ENCODE results near the gene MOB3B. TPM values are rescaled to one million over a fixed set of nuclear protein-coding genes. Genes with fewer than 3 reads are reported as not detected.
A peak's percentile ranks its signal among the peaks of the same experiment; 100 is the strongest.

MOB3B gene
- polyA plus RNA-seq, 2 donors: 2.0 to 2.5 TPM

- no peak overlapping the region for H3K4me3 ChIP-seq (ENCODE audit: low read depth in 1 of 2, low read length in 2 of 2)
- H3K4me1 ChIP-seq (ENCODE audit: control insufficient read depth in 2 of 2, insufficient read depth in 2 of 2, low read length in 1 of 2): no peaks in the 10 kb centered on the region
- H3K27me3 ChIP-seq (ENCODE audit: control insufficient read depth in 1 of 2, insufficient read depth in 2 of 2, low read length in 2 of 2): no peaks in the 10 kb centered on the region
- no peaks in the 10 kb centered on the region for H3K9me3 ChIP-seq (ENCODE audit: control insufficient read depth in 2 of 2, insufficient read depth in 1 of 2, low read depth in 1 of 2, low read length in 1 of 2)
- no peaks in the 10 kb centered on the region for H3K36me3 ChIP-seq (ENCODE audit: control insufficient read depth in 2 of 2, insufficient read depth in 2 of 2, low read length in 1 of 2)
- no peak overlapping the region for H3K27ac ChIP-seq (ENCODE audit: low read depth in 2 of 2, low read length in 1 of 2)
- WGBS, 2 donors: 81 to 88% methylated on average over 4 of the region's 4 CpGs
Measured at GRCh38 chr9:27520986-27521385, 8.6 kb downstream of the MOB3B start.

- WGBS, 2 donors: 55 to 67% methylated on average over 10 of the region's 10 CpGs
- no peaks in the 10 kb centered on the region for H3K27me3 ChIP-seq (ENCODE audit: control insufficient read depth in 1 of 2, insufficient read depth in 2 of 2, low read length in 2 of 2)
- H3K9me3 ChIP-seq (ENCODE audit: control insufficient read depth in 2 of 2, insufficient read depth in 1 of 2, low read depth in 1 of 2, low read length in 1 of 2): no peaks in the 10 kb centered on the region
- no peak overlapping the region for H3K4me3 ChIP-seq (ENCODE audit: low read depth in 1 of 2, low read length in 2 of 2)
- no peaks in the 10 kb centered on the region for H3K36me3 ChIP-seq (ENCODE audit: control insufficient read depth in 2 of 2, insufficient read depth in 2 of 2, low read length in 1 of 2)
- H3K4me1 ChIP-seq (ENCODE audit: control insufficient read depth in 2 of 2, insufficient read depth in 2 of 2, low read length in 1 of 2): no peaks in the 10 kb centered on the region
- H3K27ac ChIP-seq (ENCODE audit: low read depth in 2 of 2, low read length in 1 of 2): peak overlapping the region in 1 of 2 donors; percentile 15
Measured at GRCh38 chr9:27519466-27520465, 9.8 kb downstream of the MOB3B start.

DNA sequence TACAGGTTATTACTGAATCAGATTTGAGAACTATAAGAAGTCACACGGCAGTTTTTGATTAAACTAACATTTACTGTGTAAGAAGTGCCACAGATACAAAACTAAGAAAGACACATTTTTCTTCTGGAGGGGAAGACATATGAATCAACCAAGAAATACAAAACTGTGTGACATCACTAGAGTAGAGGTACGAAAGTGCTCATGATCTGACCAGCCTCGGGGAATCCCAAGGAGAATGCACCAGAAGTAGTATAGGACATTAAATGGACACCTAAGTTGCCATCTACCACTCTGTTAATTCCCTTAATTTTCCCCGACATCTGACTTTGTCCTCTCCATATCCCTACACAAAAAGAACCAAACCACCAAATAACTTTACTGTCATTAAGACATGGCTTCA lies 10.8 kb downstream of the MOB3B start:
- Histone ChIP-seq H3K4me1 (ENCODE audit: control insufficient read depth in 2 of 2, insufficient read depth in 2 of 2, low read length in 1 of 2) (no peaks in the 10 kb centered on the region), H3K27ac (ENCODE audit: low read depth in 2 of 2, low read length in 1 of 2) (no peak overlapping the region), H3K27me3 (ENCODE audit: control insufficient read depth in 1 of 2, insufficient read depth in 2 of 2, low read length in 2 of 2) (no peaks in the 10 kb centered on the region), H3K36me3 (ENCODE audit: control insufficient read depth in 2 of 2, insufficient read depth in 2 of 2, low read length in 1 of 2) (no peaks in the 10 kb centered on the region), H3K4me3 (ENCODE audit: low read depth in 1 of 2, low read length in 2 of 2) (no peak overlapping the region), H3K9me3 (ENCODE audit: control insufficient read depth in 2 of 2, insufficient read depth in 1 of 2, low read depth in 1 of 2, low read length in 1 of 2) (no peaks in the 10 kb centered on the region)
- WGBS, 2 donors: 93 to 96% methylated on average over 4 of the region's 4 CpGs

- Histone ChIP-seq H3K4me1 (ENCODE audit: control insufficient read depth in 2 of 2, insufficient read depth in 2 of 2, low read length in 1 of 2) (no peaks in the 10 kb centered on the region), H3K9me3 (ENCODE audit: control insufficient read depth in 2 of 2, insufficient read depth in 1 of 2, low read depth in 1 of 2, low read length in 1 of 2) (no peaks in the 10 kb centered on the region), H3K36me3 (ENCODE audit: control insufficient read depth in 2 of 2, insufficient read depth in 2 of 2, low read length in 1 of 2) (no peaks in the 10 kb centered on the region), H3K27me3 (ENCODE audit: control insufficient read depth in 1 of 2, insufficient read depth in 2 of 2, low read length in 2 of 2) (no peaks in the 10 kb centered on the region), H3K4me3 (ENCODE audit: low read depth in 1 of 2, low read length in 2 of 2) (no peak overlapping the region), H3K27ac (ENCODE audit: low read depth in 2 of 2, low read length in 1 of 2) (no peak overlapping the region)
- WGBS, 2 donors: 93 to 96% methylated on average over 2 of the region's 2 CpGs
Measured at GRCh38 chr9:27518006-27518405, 11.6 kb downstream of the MOB3B start.

DNA sequence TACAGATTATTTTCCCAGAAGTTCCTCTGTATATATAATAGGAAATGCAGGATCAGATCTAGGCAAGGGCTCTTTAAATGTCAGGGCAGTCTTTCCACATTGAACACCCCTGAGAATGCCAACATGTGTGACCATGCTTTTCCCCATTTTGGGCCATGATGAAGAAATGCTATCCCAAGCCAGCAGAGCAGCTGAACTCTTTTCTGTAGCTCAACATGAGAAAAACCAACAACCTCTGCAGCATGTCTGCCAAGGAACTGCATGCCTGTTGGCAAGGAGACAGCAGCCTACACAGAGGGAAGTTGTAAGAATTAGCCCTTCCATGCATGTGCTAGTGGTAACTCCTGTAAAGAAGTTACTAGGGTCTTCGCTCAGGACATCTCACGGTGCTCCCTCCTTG lies 15.1 kb downstream of the MOB3B start:
- no peaks in the 10 kb centered on the region for H3K36me3 ChIP-seq (ENCODE audit: control insufficient read depth in 2 of 2, insufficient read depth in 2 of 2, low read length in 1 of 2)
- no peak overlapping the region for H3K27ac ChIP-seq (ENCODE audit: low read depth in 2 of 2, low read length in 1 of 2)
- no peak overlapping the region for H3K4me3 ChIP-seq (ENCODE audit: low read depth in 1 of 2, low read length in 2 of 2)
- WGBS, 2 donors: 83 to 84% methylated on average over 2 of the region's 2 CpGs
- no peaks in the 10 kb centered on the region for H3K4me1 ChIP-seq (ENCODE audit: control insufficient read depth in 2 of 2, insufficient read depth in 2 of 2, low read length in 1 of 2)
- H3K9me3 ChIP-seq (ENCODE audit: control insufficient read depth in 2 of 2, insufficient read depth in 1 of 2, low read depth in 1 of 2, low read length in 1 of 2): no peaks in the 10 kb centered on the region
- H3K27me3 ChIP-seq (ENCODE audit: control insufficient read depth in 1 of 2, insufficient read depth in 2 of 2, low read length in 2 of 2): no peaks in the 10 kb centered on the region

GRCh38 chr9:27511771-27512170 lies 17.8 kb downstream of the MOB3B start:
- Histone ChIP-seq H3K36me3 (ENCODE audit: control insufficient read depth in 2 of 2, insufficient read depth in 2 of 2, low read length in 1 of 2) (no peaks in the 10 kb centered on the region), H3K9me3 (ENCODE audit: control insufficient read depth in 2 of 2, insufficient read depth in 1 of 2, low read depth in 1 of 2, low read length in 1 of 2) (no peaks in the 10 kb centered on the region), H3K4me3 (ENCODE audit: low read depth in 1 of 2, low read length in 2 of 2) (no peak overlapping the region), H3K27ac (ENCODE audit: low read depth in 2 of 2, low read length in 1 of 2) (no peak overlapping the region), H3K4me1 (ENCODE audit: control insufficient read depth in 2 of 2, insufficient read depth in 2 of 2, low read length in 1 of 2) (no peaks in the 10 kb centered on the region), H3K27me3 (ENCODE audit: control insufficient read depth in 1 of 2, insufficient read depth in 2 of 2, low read length in 2 of 2) (no peaks in the 10 kb centered on the region)
- 92 to 95% methylated on average over 2 of the region's 2 CpGs for WGBS, 2 donors

DNA sequence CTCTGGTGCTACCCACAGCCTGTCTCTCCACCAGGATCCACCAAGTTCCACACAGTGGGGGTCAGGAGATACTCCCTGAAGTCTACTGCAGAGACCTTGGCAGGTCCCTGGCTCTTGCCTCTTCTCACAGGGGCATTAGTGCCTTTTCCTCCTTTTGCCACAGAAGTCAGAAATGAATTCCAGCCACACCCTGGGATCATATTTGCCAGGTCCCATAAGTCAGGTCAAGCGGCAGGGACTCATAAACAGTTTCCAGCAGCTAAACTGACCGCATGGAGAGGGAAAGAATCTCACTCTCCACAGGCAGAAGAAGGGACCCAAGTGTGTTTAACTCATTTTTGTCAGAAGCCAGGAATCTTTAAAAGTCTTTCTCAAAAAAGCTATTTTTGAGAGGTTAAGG lies 18.8 kb downstream of the MOB3B start:
- Histone ChIP-seq H3K9me3 (ENCODE audit: control insufficient read depth in 2 of 2, insufficient read depth in 1 of 2, low read depth in 1 of 2, low read length in 1 of 2) (no peaks in the 10 kb centered on the region), H3K4me3 (ENCODE audit: low read depth in 1 of 2, low read length in 2 of 2) (no peak overlapping the region), H3K4me1 (ENCODE audit: control insufficient read depth in 2 of 2, insufficient read depth in 2 of 2, low read length in 1 of 2) (no peaks in the 10 kb centered on the region), H3K27me3 (ENCODE audit: control insufficient read depth in 1 of 2, insufficient read depth in 2 of 2, low read length in 2 of 2) (no peaks in the 10 kb centered on the region), H3K27ac (ENCODE audit: low read depth in 2 of 2, low read length in 1 of 2) (no peak overlapping the region), H3K36me3 (ENCODE audit: control insufficient read depth in 2 of 2, insufficient read depth in 2 of 2, low read length in 1 of 2) (no peaks in the 10 kb centered on the region)
- 84 to 91% methylated on average over 2 of the region's 2 CpGs for WGBS, 2 donors

DNA sequence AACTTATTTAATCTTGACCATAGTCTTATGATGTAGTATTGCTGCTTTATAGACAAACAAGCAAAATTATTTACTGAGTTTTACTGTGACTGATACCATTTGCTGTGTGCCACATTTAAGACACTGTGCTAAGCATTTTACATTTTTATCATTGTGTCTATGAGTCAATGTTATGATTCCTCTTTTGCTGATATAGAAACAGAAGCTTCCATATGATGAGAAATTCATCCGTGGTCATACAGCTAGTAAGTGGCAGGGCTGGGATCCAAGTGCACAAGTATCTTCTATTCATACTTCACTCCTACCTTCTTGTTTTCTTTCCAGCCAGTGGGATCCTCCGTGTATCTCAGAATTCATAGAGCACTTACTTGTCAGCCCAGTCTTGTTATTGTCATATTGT lies 22.6 kb downstream of the MOB3B start:
- no peak overlapping the region for H3K27ac ChIP-seq (ENCODE audit: low read depth in 2 of 2, low read length in 1 of 2)
- no peaks in the 10 kb centered on the region for H3K27me3 ChIP-seq (ENCODE audit: control insufficient read depth in 1 of 2, insufficient read depth in 2 of 2, low read length in 2 of 2)
- H3K36me3 ChIP-seq (ENCODE audit: control insufficient read depth in 2 of 2, insufficient read depth in 2 of 2, low read length in 1 of 2): no peaks in the 10 kb centered on the region
- H3K4me3 ChIP-seq (ENCODE audit: low read depth in 1 of 2, low read length in 2 of 2): no peak overlapping the region
- H3K4me1 ChIP-seq (ENCODE audit: control insufficient read depth in 2 of 2, insufficient read depth in 2 of 2, low read length in 1 of 2): no peaks in the 10 kb centered on the region
- WGBS, 2 donors: 56 to 65% methylated on average over 2 of the region's 2 CpGs
- H3K9me3 ChIP-seq (ENCODE audit: control insufficient read depth in 2 of 2, insufficient read depth in 1 of 2, low read depth in 1 of 2, low read length in 1 of 2): no peaks in the 10 kb centered on the region

DNA sequence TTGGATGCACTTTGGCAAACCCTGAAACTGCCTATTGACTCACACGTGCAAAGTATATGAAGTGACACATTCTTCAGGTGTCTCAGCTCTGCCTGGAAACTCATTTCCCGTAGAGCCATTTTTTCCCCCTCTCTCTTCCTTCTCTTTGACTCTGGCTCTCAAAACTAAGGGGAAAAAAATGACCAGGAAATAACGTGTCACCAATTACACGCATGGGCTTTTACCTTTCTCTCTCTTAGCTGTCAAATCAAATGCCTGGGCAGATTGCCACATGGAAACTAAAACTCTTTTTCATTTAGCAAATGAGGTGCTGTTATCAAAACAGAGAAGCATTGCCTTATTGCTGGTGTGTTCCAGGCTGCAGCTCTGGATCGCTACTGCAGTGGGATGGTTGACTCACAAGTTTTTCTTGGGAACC lies 23.9 kb downstream of the MOB3B start:
- Histone ChIP-seq H3K36me3 (ENCODE audit: control insufficient read depth in 2 of 2, insufficient read depth in 2 of 2, low read length in 1 of 2) (no peaks in the 10 kb centered on the region), H3K4me1 (ENCODE audit: control insufficient read depth in 2 of 2, insufficient read depth in 2 of 2, low read length in 1 of 2) (no peaks in the 10 kb centered on the region), H3K27ac (ENCODE audit: low read depth in 2 of 2, low read length in 1 of 2) (peak overlapping the region in 1 of 2 donors; percentile 20), H3K4me3 (ENCODE audit: low read depth in 1 of 2, low read length in 2 of 2) (no peak overlapping the region), H3K27me3 (ENCODE audit: control insufficient read depth in 1 of 2, insufficient read depth in 2 of 2, low read length in 2 of 2) (no peaks in the 10 kb centered on the region), H3K9me3 (ENCODE audit: control insufficient read depth in 2 of 2, insufficient read depth in 1 of 2, low read depth in 1 of 2, low read length in 1 of 2) (no peaks in the 10 kb centered on the region)
- 39 to 53% methylated on average over 5 of the region's 5 CpGs for WGBS, 2 donors

- H3K27ac ChIP-seq (ENCODE audit: low read depth in 2 of 2, low read length in 1 of 2): no peak overlapping the region
- no peaks in the 10 kb centered on the region for H3K36me3 ChIP-seq (ENCODE audit: control insufficient read depth in 2 of 2, insufficient read depth in 2 of 2, low read length in 1 of 2)
Measured at GRCh38 chr9:27504259-27504658, 25.4 kb downstream of the MOB3B start.

More at GRCh38 chr9:27504259-27504658, 25.4 kb downstream of the MOB3B start:
- H3K9me3 ChIP-seq (ENCODE audit: control insufficient read depth in 2 of 2, insufficient read depth in 1 of 2, low read depth in 1 of 2, low read length in 1 of 2): no peaks in the 10 kb centered on the region
- no peaks in the 10 kb centered on the region for H3K4me1 ChIP-seq (ENCODE audit: control insufficient read depth in 2 of 2, insufficient read depth in 2 of 2, low read length in 1 of 2)
- H3K27me3 ChIP-seq (ENCODE audit: control insufficient read depth in 1 of 2, insufficient read depth in 2 of 2, low read length in 2 of 2): no peaks in the 10 kb centered on the region
- no peak overlapping the region for H3K4me3 ChIP-seq (ENCODE audit: low read depth in 1 of 2, low read length in 2 of 2)
